T-cell (primary cell): ENCODE measurements around the gene B3GAT3. TPM values are rescaled to one million over a fixed set of nuclear protein-coding genes. Genes with fewer than 3 reads are reported as not detected.
A peak's percentile ranks its signal among the peaks of the same experiment; 100 is the strongest.

Experiments used
- ATAC-seq, 4 experiments: fragments of 200-7000 bp in 3 of 4; fragments of 150-1000 bp in 1 of 4; cut with Tn5 transposase; replicated peaks in 1 of 4; 1 replicate in 3 of 4; 2 replicates in 1 of 4; pipeline ENCODE4 v1.10.0; 2021; ENCODE audit warnings: moderate library complexity in 3 of 4, mild to moderate bottlenecking in 2 of 4, moderate number of reproducible peaks in 1 of 4
- CTCF ChIA-PET, 2 donors: fragments of 300-600 bp; sonication (Branson Sonifier 250); formaldehyde crosslinking; loops; one replicate each; lab custom pipeline; 2022; ENCODE audit warnings: antibody characterized with exemption in 2 of 2; lab: Charles Lee
- POLR2A ChIA-PET, 2 donors: fragments of 300-600 bp; sonication (Branson Sonifier 250); formaldehyde crosslinking; loops; one replicate each; lab custom pipeline; 2022; ENCODE audit warnings: antibody characterized with exemption in 2 of 2; lab: Charles Lee
- DNase-seq, 35 experiments: peaks; one replicate each; pipeline versions ENCODE4 v3.0.0 to v3.0.0-alpha.2; 2013 to 2023
- H3K27ac ChIP-seq: one replicate; pipeline ENCODE4 v1.5.1; 2013; ENCODE audit warnings: low read length
- H3K27me3 ChIP-seq, 2 experiments: replicated peaks in 1 of 2; 1 replicate in 1 of 2; 2 replicates in 1 of 2; pipeline versions ENCODE4 v1.6.1 to v1.7.0; 2013; ENCODE audit warnings: low read length in 1 of 2, mixed read lengths in 1 of 2; ENCODE audit not compliant: control insufficient read depth in 2 of 2, insufficient read depth in 2 of 2; ENCODE audit errors: extremely low read depth in 1 of 2
- H3K36me3 ChIP-seq, 2 donors: 1 replicate in 1 of 2; 2 replicates in 1 of 2; pipeline versions ENCODE4 v1.6.1 to v1.7.0; 2013; ENCODE audit warnings: low read length in 1 of 2; ENCODE audit not compliant: control insufficient read depth in 2 of 2, insufficient read depth in 1 of 2; ENCODE audit errors: extremely low read depth in 1 of 2
- H3K4me1 ChIP-seq, 2 experiments: 1 replicate in 1 of 2; 2 replicates in 1 of 2; pipeline versions ENCODE4 v1.6.1 to v1.7.0; 2013; ENCODE audit warnings: low read length in 2 of 2, mixed read lengths in 1 of 2; ENCODE audit not compliant: insufficient read depth in 2 of 2, control insufficient read depth in 1 of 2; ENCODE audit errors: extremely low read depth in 1 of 2
- H3K4me3 ChIP-seq, 2 donors: 1 replicate in 1 of 2; 2 replicates in 1 of 2; pipeline versions ENCODE4 v1.5.1 to v1.7.0; 2013; ENCODE audit warnings: mild to moderate bottlenecking in 2 of 2, low read length in 1 of 2, moderate library complexity in 1 of 2; ENCODE audit not compliant: control insufficient read depth in 1 of 2; ENCODE audit errors: extremely low read depth in 1 of 2
- H3K9me3 ChIP-seq: 2 replicates; pipeline ENCODE4 v1.7.0; 2013
- H3K27ac Mint-ChIP-seq, 2 donors: one replicate each; pipeline ENCODE4 v1.8.0; 2020 to 2021; ENCODE audit warnings: mild to moderate bottlenecking in 2 of 2, mixed read lengths in 2 of 2
- H3K27me3 Mint-ChIP-seq, 2 donors: one replicate each; pipeline ENCODE4 v1.8.0; 2021 to 2022; ENCODE audit warnings: mixed read lengths in 2 of 2
- H3K36me3 Mint-ChIP-seq: one replicate; pipeline ENCODE4 v1.8.0; 2021; ENCODE audit warnings: mixed read lengths
- H3K4me1 Mint-ChIP-seq, 3 donors: one replicate each; pipeline ENCODE4 v1.8.0; 2020 to 2022; ENCODE audit warnings: mixed read lengths in 3 of 3, mild to moderate bottlenecking in 1 of 3
- H3K4me3 Mint-ChIP-seq, 3 donors: one replicate each; pipeline ENCODE4 v1.8.0; 2020 to 2022; ENCODE audit warnings: mild to moderate bottlenecking in 3 of 3, mixed read lengths in 3 of 3, moderate library complexity in 3 of 3
- H3K9me3 Mint-ChIP-seq, 3 donors: one replicate each; pipeline ENCODE4 v1.8.0; 2020 to 2022; ENCODE audit warnings: mixed read lengths in 3 of 3
- WGBS: methylation state at CpG from one replicate; pipeline ENCODE4 v1.1.5; 2013; ENCODE audit warnings: missing lambda C conversion rate; ENCODE audit not compliant: insufficient coverage; 5-methylcytosine and 5-hydroxymethylcytosine counted together
- total RNA-seq, 35 experiments: library from RNA in 6 of 35; stranded (reverse) in 6 of 35; fragments of 120-200 nt in 1 of 35; gene quantifications; one replicate each; pipeline versions ENCODE4 v1.2.1 to v1.2.4 and lab custom pipeline; 2013 to 2026

Gene B3GAT3
- total RNA-seq, 5 donors from 2014 or later (not counting 1 experiment from before 2014, with no cell fraction given) = 59.0 to 94.5 (median 90.5) TPM

DNA sequence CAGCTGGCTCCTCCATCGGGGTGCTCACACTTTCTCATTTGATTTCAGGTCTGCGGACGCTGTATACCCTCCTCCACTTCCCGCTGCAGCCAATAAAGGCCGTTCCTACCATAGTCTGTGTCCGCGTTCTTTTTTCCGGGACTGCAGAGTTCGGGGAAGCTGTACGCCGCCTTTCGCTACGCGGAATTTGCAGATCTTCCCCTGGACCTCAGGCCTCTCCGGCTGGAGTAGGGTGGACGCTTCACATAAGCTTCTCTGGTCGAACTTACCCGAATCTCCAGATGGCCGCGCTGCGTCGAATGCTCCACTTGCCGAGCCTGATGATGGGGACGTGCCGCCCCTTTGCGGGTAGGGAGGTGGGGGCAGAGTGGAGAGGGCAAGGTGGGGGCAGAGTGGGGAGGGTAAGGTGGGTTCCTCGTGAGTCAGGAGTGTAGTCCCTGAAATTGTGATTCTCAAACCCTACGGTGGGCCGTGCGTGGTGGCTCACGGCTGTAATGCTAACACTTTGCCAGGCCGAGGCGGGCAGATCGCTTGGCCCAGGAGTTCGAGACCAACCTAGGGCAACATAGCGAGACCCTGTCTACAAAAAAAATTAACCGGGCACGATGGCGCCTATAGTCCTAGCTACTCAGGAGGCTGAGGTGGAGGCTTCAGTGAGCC, 43.9 kb upstream of the B3GAT3 start:
- H3K36me3 Mint-ChIP-seq = peaks cover 16% of the 10 kb centered on the region
- H3K4me3 Mint-ChIP-seq = peak overlapping the region; percentile 93 to 95 (median 95)
- no peaks in the 10 kb centered on the region for H3K9me3 Mint-ChIP-seq
- H3K4me1 Mint-ChIP-seq = peaks cover 39 to 49% (median 45%) of the 10 kb centered on the region in 3 donors
- H3K9me3 ChIP-seq = no peaks in the 10 kb centered on the region
- H3K4me3 ChIP-seq = peak overlapping the region; percentile 97 to 99
- peak overlapping the region; percentile 73 for H3K27ac ChIP-seq
- peak in 32 of 35 experiments; percentile 11 to 69 (median 48) for DNase-seq
- 3% methylated on average over 37 of the region's 39 CpGs for WGBS
- peak; percentile 28 to 38 (median 34) for ATAC-seq
- peaks cover 18 to 47% of the 10 kb centered on the region in 2 experiments for H3K4me1 ChIP-seq
- H3K27me3 Mint-ChIP-seq = no peaks in the 10 kb centered on the region
- H3K27ac Mint-ChIP-seq = peak overlapping the region; percentile 93 to 94
- peaks cover 0 to 25% of the 10 kb centered on the region in 2 donors for H3K36me3 ChIP-seq
- ChIA-PET CTCF (interaction anchor here (0.7 to 1.9 kb wide), 22 partner anchors 9 to 1638 kb away, joined by 3 to 26 read pairs (median 7); partner anchors contain the start of genes TUT1 (in 2 of the 2), B3GAT3 (in 1 of the 2), EEF1G (in 1 of the 2) and EML3 (in 1 of the 2)), POLR2A (interaction anchor here (0.6 to 3.7 kb wide), 39 partner anchors 8 to 204 kb away, joined by 3 to 34 read pairs (median 6); partner anchors contain the start of genes INTS5 (in 2 of the 2), MTA2 (in 2 of the 2), B3GAT3 (in 1 of the 2) and EEF1G (in 1 of the 2))
- H3K27me3 ChIP-seq = peaks cover 0 to 3% of the 10 kb centered on the region in 2 experiments

DNA sequence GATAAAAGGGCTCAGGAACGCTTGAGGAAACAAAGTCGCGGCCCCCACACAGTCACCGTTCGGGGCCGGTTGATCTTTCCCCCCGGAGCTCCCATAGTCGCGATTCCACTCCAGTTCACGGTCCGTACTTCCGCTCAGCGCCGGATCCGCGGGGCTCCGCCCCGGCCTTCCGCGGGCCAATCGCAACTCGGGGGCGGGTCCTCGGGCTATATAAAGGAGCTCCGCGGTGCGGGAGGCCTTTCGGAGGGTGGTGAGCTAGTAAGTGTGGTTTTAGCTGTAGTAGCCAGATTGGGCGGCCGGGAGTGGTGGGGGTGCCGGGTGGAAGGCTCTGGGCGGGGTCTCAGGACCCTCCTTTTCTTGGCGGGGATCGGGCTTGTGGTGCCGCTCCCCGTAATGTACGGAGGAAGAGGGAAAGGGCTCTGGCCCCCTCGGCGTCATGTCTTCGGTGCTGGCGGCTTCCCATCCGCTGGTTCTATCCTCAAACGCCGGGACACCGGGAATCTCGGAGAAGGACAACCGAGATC, 43.4 kb upstream of the B3GAT3 start, which contains the start of the genes C11orf98 and CSKMT:
C11orf98 (minus strand) TSS at position 136 of the 524 bp plus-strand sequence; CDS start at position 95, 41 bp downstream.
CSKMT (plus strand) TSS at position 238 of the 524 bp plus-strand sequence. CDS start 568 bp downstream, outside the sequence.
- DNase-seq (peak; percentile 86 to 97 (median 93)), ATAC-seq (peak; percentile 90 to 94 (median 92))
- H3K27me3 ChIP-seq = peaks cover 0 to 3% of the 10 kb centered on the region in 2 experiments
- H3K27ac ChIP-seq = peak within 1 kb of the TSS; percentile 73
- WGBS = under 1% methylated on average over 43 of the region's 47 CpGs
- Mint-ChIP-seq H3K27me3 (no peaks in the 10 kb centered on the region), H3K36me3 (peaks cover 16% of the 10 kb centered on the region), H3K4me1 (peaks cover 33 to 44% (median 40%) of the 10 kb centered on the region in 3 donors), H3K27ac (peak within 1 kb of the TSS; percentile 93 to 94), H3K4me3 (peak within 1 kb of the TSS; percentile 93 to 95 (median 95)), H3K9me3 (no peaks in the 10 kb centered on the region)
- H3K9me3 ChIP-seq = no peaks in the 10 kb centered on the region
- H3K4me1 ChIP-seq = peaks cover 18 to 43% of the 10 kb centered on the region in 2 experiments
- POLR2A ChIA-PET = interaction anchor here (0.5 to 3.7 kb wide), 45 partner anchors 8 to 1653 kb away, joined by 3 to 34 read pairs (median 5); partner anchors contain the start of genes HNRNPUL2 (in 2 of the 2), INTS5 (in 2 of the 2), MTA2 (in 2 of the 2) and TUT1 (in 2 of the 2)
- peak within 1 kb of the TSS; percentile 97 to 99 for H3K4me3 ChIP-seq
- peaks cover 0 to 25% of the 10 kb centered on the region in 2 donors for H3K36me3 ChIP-seq
- CTCF ChIA-PET = interaction anchor here (0.7 to 1.9 kb wide), 21 partner anchors 9 to 240 kb away, joined by 3 to 26 read pairs (median 7); partner anchors contain the start of genes TUT1 (in 2 of the 2), B3GAT3 (in 1 of the 2), EEF1G (in 1 of the 2) and EML3 (in 1 of the 2)

DNA sequence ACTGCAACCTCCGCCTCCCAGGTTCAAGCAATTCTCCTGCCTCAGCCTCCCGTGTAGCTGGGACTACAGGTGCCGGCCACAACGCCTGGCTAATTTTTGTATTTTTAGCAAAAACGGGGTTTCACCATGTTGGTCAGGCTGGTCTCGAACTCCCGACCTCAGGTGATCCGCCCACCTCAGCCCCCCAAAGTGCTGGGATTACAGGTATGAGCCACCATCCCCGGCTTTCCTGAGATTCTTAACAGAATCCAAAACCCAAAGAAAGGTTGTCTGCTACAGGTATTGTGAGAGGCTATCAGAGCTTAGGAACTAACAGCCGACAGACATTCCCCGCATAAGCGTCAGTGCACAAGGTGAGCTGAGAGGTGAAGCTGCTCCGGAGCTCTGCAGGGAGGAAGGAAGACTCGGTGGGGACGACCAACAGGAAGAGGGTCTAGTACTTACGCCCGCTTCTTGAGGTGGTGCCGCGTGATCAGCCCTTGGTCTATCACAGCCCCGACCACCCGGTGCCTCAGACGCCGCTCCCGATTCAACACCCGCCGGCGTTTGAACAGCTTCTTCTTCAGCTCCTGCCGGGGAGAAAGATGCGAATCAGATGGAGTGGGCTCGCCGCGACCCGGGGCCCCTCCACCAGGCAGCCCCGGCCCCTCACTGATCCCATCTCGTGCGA, 42.8 kb upstream of the B3GAT3 start:
- H3K4me1 ChIP-seq = peaks cover 18 to 39% of the 10 kb centered on the region in 2 experiments
- no peaks in the 10 kb centered on the region for H3K9me3 ChIP-seq
- Mint-ChIP-seq H3K27me3 (no peaks in the 10 kb centered on the region), H3K4me1 (peaks cover 31 to 40% (median 35%) of the 10 kb centered on the region in 3 donors), H3K9me3 (no peaks in the 10 kb centered on the region), H3K4me3 (peak overlapping the region; percentile 93 to 95 (median 95)), H3K36me3 (peaks cover 16% of the 10 kb centered on the region), H3K27ac (peak overlapping the region; percentile 93 to 94)
- peaks cover 0 to 3% of the 10 kb centered on the region in 2 experiments for H3K27me3 ChIP-seq
- peaks cover 0 to 24% of the 10 kb centered on the region in 2 donors for H3K36me3 ChIP-seq
- CTCF ChIA-PET = interaction anchor here (0.6 to 1.9 kb wide), 22 partner anchors 10 to 240 kb away, joined by 3 to 26 read pairs (median 6); partner anchors contain the start of genes TUT1 (in 2 of the 2), B3GAT3 (in 1 of the 2), EEF1G (in 1 of the 2) and EML3 (in 1 of the 2)
- WGBS = 2% methylated on average over 33 of the region's 36 CpGs
- DNase-seq (peak in 29 of 35 experiments; percentile 33 to 72 (median 54)), ATAC-seq (peak; percentile 58 to 68 (median 66))
- peak overlapping the region; percentile 73 for H3K27ac ChIP-seq
- H3K4me3 ChIP-seq = peak overlapping the region; percentile 97 to 99
- POLR2A ChIA-PET = interaction anchor here (0.5 to 3.7 kb wide), 39 partner anchors 9 to 1653 kb away, joined by 3 to 34 read pairs (median 6); partner anchors contain the start of genes HNRNPUL2 (in 2 of the 2), INTS5 (in 2 of the 2), MTA2 (in 2 of the 2) and TUT1 (in 2 of the 2)

DNA sequence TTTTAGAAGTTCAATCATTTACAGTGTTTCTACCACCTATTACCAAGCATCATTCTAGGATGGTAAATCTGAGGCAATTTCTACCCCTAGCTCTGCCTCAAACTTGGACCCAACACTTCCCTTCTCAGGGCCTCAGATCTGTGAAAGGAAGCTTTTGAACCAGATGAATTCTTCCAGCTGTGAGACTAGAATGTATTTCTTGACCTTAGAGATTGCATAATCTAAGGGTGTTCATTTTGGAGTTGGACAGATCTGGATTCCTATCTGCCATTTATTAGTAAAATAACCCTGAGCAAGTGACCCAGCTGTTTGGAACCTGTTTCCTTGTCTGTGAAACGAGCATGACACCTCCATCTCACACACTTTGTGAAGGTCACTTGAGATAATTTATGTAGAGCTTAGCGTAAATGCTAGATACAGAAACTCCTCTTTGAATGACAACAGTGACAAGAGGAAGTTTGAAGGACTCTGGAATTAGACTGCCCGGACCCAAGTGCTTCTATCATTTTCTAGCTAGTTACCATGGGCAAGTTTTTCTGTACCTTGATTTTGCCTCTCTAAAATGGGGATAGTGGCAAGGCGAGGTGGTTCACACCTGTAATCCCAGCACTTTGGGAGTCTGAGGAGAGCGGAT, 35.1 kb upstream of the B3GAT3 start:
- no peaks in the 10 kb centered on the region for H3K27me3 ChIP-seq
- POLR2A ChIA-PET = interaction anchor here in 1 of 2 donors (0.5 kb wide), 1 partner anchor 120 kb away, joined by 6 read pairs; no protein-coding TSS in a partner anchor
- Mint-ChIP-seq H3K4me3 (no peak overlapping the region), H3K36me3 (no peaks in the 10 kb centered on the region), H3K27me3 (no peaks in the 10 kb centered on the region), H3K9me3 (no peaks in the 10 kb centered on the region), H3K4me1 (peaks cover 10 to 17% (median 15%) of the 10 kb centered on the region in 3 donors), H3K27ac (no peak overlapping the region)
- H3K36me3 ChIP-seq = peaks cover 0 to 4% of the 10 kb centered on the region in 2 donors
- CTCF ChIA-PET = no interaction called here
- H3K9me3 ChIP-seq = no peaks in the 10 kb centered on the region
- WGBS = 100% methylated on average over 2 of the region's 5 CpGs
- no peak overlapping the region for H3K4me3 ChIP-seq
- peaks cover 2 to 22% of the 10 kb centered on the region in 2 experiments for H3K4me1 ChIP-seq
- ATAC-seq (no peak), DNase-seq (no peak)
- no peak overlapping the region for H3K27ac ChIP-seq

DNA sequence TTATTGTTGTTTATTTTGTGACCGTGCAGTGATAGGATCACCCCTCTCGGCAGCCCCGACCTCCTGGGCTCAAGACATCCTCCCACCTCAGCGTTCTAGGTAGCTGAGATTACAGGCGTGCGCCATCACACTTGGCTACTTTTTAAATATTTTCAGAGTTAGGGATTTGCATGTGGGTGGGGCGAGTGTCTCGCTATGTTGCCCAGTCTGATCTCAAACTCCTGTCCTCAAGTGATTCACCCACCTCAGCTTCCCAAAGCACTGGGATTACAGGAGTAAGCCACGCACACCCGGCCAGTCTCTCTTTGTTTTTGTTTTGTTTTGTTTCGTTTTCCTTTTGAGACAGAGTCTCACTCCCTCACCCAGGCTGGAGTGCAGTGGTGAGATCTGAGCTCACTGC, 32.5 kb upstream of the B3GAT3 start:
- Mint-ChIP-seq H3K27ac (peak overlapping the region; percentile 39 to 52), H3K4me3 (peak overlapping the region; percentile 25 to 52 (median 45)), H3K27me3 (no peaks in the 10 kb centered on the region), H3K9me3 (no peaks in the 10 kb centered on the region), H3K4me1 (peaks cover 17 to 28% (median 19%) of the 10 kb centered on the region in 3 donors), H3K36me3 (peaks cover 4% of the 10 kb centered on the region)
- H3K4me3 ChIP-seq = no peak overlapping the region
- H3K27me3 ChIP-seq = no peaks in the 10 kb centered on the region
- peaks cover 7 to 31% of the 10 kb centered on the region in 2 experiments for H3K4me1 ChIP-seq
- ChIA-PET POLR2A (interaction anchor here (0.5 to 1.9 kb wide), 5 partner anchors 10 to 46 kb away, joined by 3 to 18 read pairs (median 8); partner anchors contain the start of genes C11orf98 (in 2 of the 2), CSKMT (in 2 of the 2) and LBHD1 (in 1 of the 2)), CTCF (interaction anchor here in 1 of 2 donors (0.9 kb wide), 1 partner anchor 11 kb away, joined by 4 read pairs; the partner anchor contains the start of genes C11orf98 and CSKMT)
- ATAC-seq = no peak
- 100% methylated on average over 1 of the region's 11 CpGs for WGBS
- H3K9me3 ChIP-seq = no peaks in the 10 kb centered on the region
- H3K27ac ChIP-seq = no peak overlapping the region
- no peak for DNase-seq
- H3K36me3 ChIP-seq = peaks cover 6 to 12% of the 10 kb centered on the region in 2 donors
